K562 (cell line): ENCODE results near the gene PRICKLE3. TPM values are rescaled to one million over a fixed set of nuclear protein-coding genes. Genes with fewer than 3 reads are reported as not detected.

ENCODE experiments used
- BMI1 ChIP-seq: fragments of 150-350 bp; IDR thresholded peaks from 2 replicates; pipeline ENCODE4 v1.6.1; 2014; ENCODE audit warnings: low read length
- CBX3 ChIP-seq, 2 experiments: IDR thresholded peaks; 1 replicate in 1 of 2; 2 replicates in 1 of 2; pipeline ENCODE4 v1.6.1; 2012; ENCODE audit warnings: inconsistent platforms in 2 of 2, low read length in 2 of 2, borderline replicate concordance in 1 of 2, control low read depth in 1 of 2
- CSDE1 ChIP-seq, 2 experiments: fragments of 450-650 bp; IDR thresholded peaks; 2 replicates each; pipeline ENCODE4 v1.6.1; 2016; ENCODE audit warnings: mild to moderate bottlenecking in 1 of 2
- GATAD2B ChIP-seq: fragments of 450-650 bp; IDR thresholded peaks from 2 replicates; pipeline ENCODE4 v1.6.1; 2017; ENCODE audit warnings: mild to moderate bottlenecking, borderline replicate concordance
- GTF2E2 ChIP-seq: fragments of 200-800 bp; sonication (Bioruptor generic); IDR thresholded peaks from 2 replicates; pipeline ENCODE4 v1.6.1; 2016; ENCODE audit warnings: missing genetic modification characterization, missing compliant biosample characterization
- MCM3 ChIP-seq: fragments of 450-650 bp; IDR thresholded peaks from 2 replicates; pipeline ENCODE4 v1.6.1; 2016
- NR2C1 ChIP-seq, 2 experiments: fragments of 450-650 bp; IDR thresholded peaks; 2 replicates each; pipeline ENCODE4 v1.6.1; 2017; ENCODE audit warnings: mild to moderate bottlenecking in 2 of 2, antibody characterized with exemption in 1 of 2, inconsistent platforms in 1 of 2, missing compliant biosample characterization in 1 of 2, missing genetic modification characterization in 1 of 2
- PHB2 ChIP-seq: fragments of 450-650 bp; IDR thresholded peaks from 2 replicates; pipeline ENCODE4 v1.6.1; 2017; ENCODE audit warnings: low read depth
- PHF20 ChIP-seq: fragments of 450-650 bp; IDR thresholded peaks from 2 replicates; pipeline ENCODE4 v1.6.1; 2018; ENCODE audit not compliant: partially characterized antibody
- POLR3G ChIP-seq: IDR thresholded peaks from 2 replicates; pipeline ENCODE4 v1.6.1; 2011; ENCODE audit not compliant: insufficient read length, insufficient replicate concordance; ENCODE audit errors: extremely low read depth
- SP2 ChIP-seq: IDR thresholded peaks from 2 replicates; pipeline ENCODE4 v1.6.1; 2011; ENCODE audit warnings: mild to moderate bottlenecking, low read depth, low read length, moderate library complexity; ENCODE audit not compliant: poor library complexity, severe bottlenecking; ENCODE audit errors: extremely low read depth
- TRIM28 ChIP-seq: fragments of 450-650 bp; IDR thresholded peaks from 2 replicates; pipeline ENCODE4 v1.6.1; 2017
- XRCC4 ChIP-seq: IDR thresholded peaks from one replicate; pipeline ENCODE4 v1.6.1; 2011; ENCODE audit not compliant: insufficient read depth, insufficient read length; ENCODE audit errors: extremely low read depth
- ZC3H11A ChIP-seq: IDR thresholded peaks from 2 replicates; pipeline ENCODE4 v1.6.1; 2012; ENCODE audit warnings: low read depth, low read length, improper control_type of control experiment
- ZNF197 ChIP-seq: fragments of 200-800 bp; sonication (Bioruptor generic); IDR thresholded peaks from 2 replicates; pipeline ENCODE4 v1.6.1; 2016; ENCODE audit warnings: low read depth, missing genetic modification characterization, missing compliant biosample characterization
- ZNF217 ChIP-seq: sonication (generic); formaldehyde crosslinking; IDR thresholded peaks from 2 replicates; pipeline ENCODE4 v1.8.0; 2022; ENCODE audit warnings: mild to moderate bottlenecking, missing genetic modification reagents
- ZNF232 ChIP-seq: sonication (generic); formaldehyde crosslinking; IDR thresholded peaks from 2 replicates; pipeline ENCODE4 v1.8.0; 2022; ENCODE audit warnings: mild to moderate bottlenecking, missing genetic modification reagents
- ZNF395 ChIP-seq: fragments of 200-800 bp; sonication (Bioruptor generic); IDR thresholded peaks from 2 replicates; pipeline ENCODE4 v1.6.1; 2017; ENCODE audit warnings: missing genetic modification characterization, missing compliant biosample characterization
- ZNF449 ChIP-seq: fragments of 250-450 bp; sonication (Bioruptor Pico); IDR thresholded peaks from 2 replicates; pipeline ENCODE4 v1.8.0; 2022; ENCODE audit warnings: moderate library complexity, mild to moderate bottlenecking, inconsistent platforms
- ZNF584 ChIP-seq: fragments of 200-800 bp; sonication (Bioruptor generic); IDR thresholded peaks from 2 replicates; pipeline ENCODE4 v1.6.1; 2016; ENCODE audit warnings: low read depth, mild to moderate bottlenecking, missing genetic modification characterization, missing compliant biosample characterization
- ZNF77 ChIP-seq: fragments of 250-450 bp; sonication (Bioruptor Pico); IDR thresholded peaks from 2 replicates; pipeline ENCODE4 v1.5.0; 2020
- polyA plus RNA-seq, 8 experiments: library from polyadenylated mRNA; depleted of rRNA in 4 of 8; stranded (reverse) in 5 of 8; unstranded in 3 of 8; fragments of >200 nt; fragmentation: Nextera tagmentation in 2 of 8; fragmentation: Illumina TruSeq in 1 of 8; extraction: Ambion mirVana in 2 of 8; extraction: Trizol in 1 of 8; gene quantifications; 2 replicates each; pipeline versions ENCODE4 v1.2.1 to v1.2.3, GENCODE V29; 2011 to 2014; ENCODE audit warnings: inconsistent platforms in 1 of 8, missing spikeins in 1 of 8
- total RNA-seq, 7 experiments: library from RNA; depleted of rRNA in 6 of 7; stranded (reverse); fragments of >200 nt in 6 of 7; fragmentation: Illumina TruSeq in 2 of 7; extraction: Trizol in 2 of 7; gene quantifications; 2 replicates each; pipeline versions ENCODE4 v1.2.1 to v1.2.3, GENCODE V29; 2011 to 2021; ENCODE audit warnings: low replicate concordance in 1 of 7
- TF ChIP-seq, protein P1 (sequence below): sonication (generic); formaldehyde crosslinking; IDR thresholded peaks from 2 replicates; pipeline ENCODE4 v1.9.0; 2022; ENCODE audit warnings: mild to moderate bottlenecking, missing genetic modification reagents
- TF ChIP-seq, protein P2 (sequence below): fragments of 250-450 bp; sonication (Bioruptor Pico); IDR thresholded peaks from 2 replicates; pipeline ENCODE4 v1.4.0; 2020; ENCODE audit warnings: mild to moderate bottlenecking, moderate library complexity, borderline replicate concordance

The PRICKLE3 gene
- total and polyA plus RNA-seq, 9 of the 15 experiments (the other 6 are each of a cell fraction or from before 2014, with no cell fraction given), result 1.1 to 44.3 (median 14.0) TPM

GRCh38 chrX:49155900-49156837 lies 30.0 kb downstream of the PRICKLE3 start (continued):
- TF ChIP-seq ZNF449 (CRISPR knock-in tag) (no peak), ZNF77 (CRISPR knock-in tag) (no peak), GTF2E2 (0 out of 2 replicates have a peak, but pooled peaks have one; percentile 34), ZNF232 (CRISPR knock-in tag) (peak; percentile 90), ZC3H11A (no peak), SP2 (no peak), BMI1 (no peak), ZNF217 (0 out of 2 replicates have a peak, but pooled peaks have one; percentile 21), TRIM28 (no peak), XRCC4 (no peak), MCM3 (no peak), ZNF197 (CRISPR knock-in tag) (no peak), ZNF584 (no peak), CSDE1 (IDR thresholded peaks at IDR 0.05) (no peak), CBX3 (IDR thresholded peaks at IDR 0.05; ENCODE audit: borderline replicate concordance in 1 of 2, low read length in 2 of 2) (no peak; a peak in 1 of 3 replicates), POLR3G (no peak), GATAD2B (0 out of 2 replicates have a peak, but pooled peaks have one; percentile 28), PHB2 (no peak), NR2C1 (IDR thresholded peaks at IDR 0.05) (peak; percentile 32; the same call in 1 of the 2 replicates), NR2C1 (tag; IDR thresholded peaks at IDR 0.05) (peak; percentile 56; the same call in 1 of the 2 replicates), ZNF395 (CRISPR knock-in tag) (no peak), PHF20 (no peak)
- TF ChIP-seq, protein P1, sequence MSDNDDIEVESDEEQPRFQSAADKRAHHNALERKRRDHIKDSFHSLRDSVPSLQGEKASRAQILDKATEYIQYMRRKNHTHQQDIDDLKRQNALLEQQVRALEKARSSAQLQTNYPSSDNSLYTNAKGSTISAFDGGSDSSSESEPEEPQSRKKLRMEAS (CRISPR knock-in tag), result peak; percentile 99
- TF ChIP-seq, protein P2, sequence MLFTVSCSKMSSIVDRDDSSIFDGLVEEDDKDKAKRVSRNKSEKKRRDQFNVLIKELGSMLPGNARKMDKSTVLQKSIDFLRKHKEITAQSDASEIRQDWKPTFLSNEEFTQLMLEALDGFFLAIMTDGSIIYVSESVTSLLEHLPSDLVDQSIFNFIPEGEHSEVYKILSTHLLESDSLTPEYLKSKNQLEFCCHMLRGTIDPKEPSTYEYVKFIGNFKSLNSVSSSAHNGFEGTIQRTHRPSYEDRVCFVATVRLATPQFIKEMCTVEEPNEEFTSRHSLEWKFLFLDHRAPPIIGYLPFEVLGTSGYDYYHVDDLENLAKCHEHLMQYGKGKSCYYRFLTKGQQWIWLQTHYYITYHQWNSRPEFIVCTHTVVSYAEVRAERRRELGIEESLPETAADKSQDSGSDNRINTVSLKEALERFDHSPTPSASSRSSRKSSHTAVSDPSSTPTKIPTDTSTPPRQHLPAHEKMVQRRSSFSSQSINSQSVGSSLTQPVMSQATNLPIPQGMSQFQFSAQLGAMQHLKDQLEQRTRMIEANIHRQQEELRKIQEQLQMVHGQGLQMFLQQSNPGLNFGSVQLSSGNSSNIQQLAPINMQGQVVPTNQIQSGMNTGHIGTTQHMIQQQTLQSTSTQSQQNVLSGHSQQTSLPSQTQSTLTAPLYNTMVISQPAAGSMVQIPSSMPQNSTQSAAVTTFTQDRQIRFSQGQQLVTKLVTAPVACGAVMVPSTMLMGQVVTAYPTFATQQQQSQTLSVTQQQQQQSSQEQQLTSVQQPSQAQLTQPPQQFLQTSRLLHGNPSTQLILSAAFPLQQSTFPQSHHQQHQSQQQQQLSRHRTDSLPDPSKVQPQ (CRISPR knock-in tag), result no peak
